GM23248 (cell line): ENCODE results near the gene ZMIZ1. TPM values are rescaled to one million over a fixed set of nuclear protein-coding genes. Genes with fewer than 3 reads are reported as not detected.
A peak's percentile ranks its signal among the peaks of the same experiment; 100 is the strongest.

Experiments used
- DNase-seq: peaks from one replicate; pipeline ENCODE4 v3.0.0-alpha.2; 2015
- H2AFZ ChIP-seq: fragments of 200-600 bp; sonication (generic); 2 replicates; pipeline ENCODE4 v1.6.1; 2016; ENCODE audit warnings: antibody characterized with exemption
- H3F3A ChIP-seq: fragments of 200-600 bp; sonication (generic); 2 replicates; pipeline ENCODE4 v1.6.1; 2016; ENCODE audit warnings: mild to moderate bottlenecking, antibody characterized with exemption, mixed run types; ENCODE audit not compliant: insufficient read depth
- H3K27ac ChIP-seq: fragments of 200-600 bp; sonication (generic); 2 replicates; pipeline ENCODE4 v1.5.1; 2016; ENCODE audit warnings: mild to moderate bottlenecking
- H3K27me3 ChIP-seq: fragments of 200-600 bp; sonication (generic); replicated peaks from 2 replicates; pipeline ENCODE4 v1.6.1; 2016; ENCODE audit warnings: mild to moderate bottlenecking; ENCODE audit not compliant: insufficient read depth
- H3K36me3 ChIP-seq: fragments of 200-600 bp; sonication (generic); 2 replicates; pipeline ENCODE4 v1.6.1; 2016; ENCODE audit warnings: low read depth, mild to moderate bottlenecking
- H3K4me1 ChIP-seq: fragments of 200-600 bp; sonication (generic); 2 replicates; pipeline ENCODE4 v1.6.1; 2016; ENCODE audit warnings: mild to moderate bottlenecking; ENCODE audit not compliant: insufficient read depth
- H3K4me2 ChIP-seq: fragments of 200-600 bp; sonication (generic); one replicate; pipeline ENCODE4 v1.6.1; 2016; ENCODE audit warnings: mild to moderate bottlenecking; ENCODE audit not compliant: unreplicated experiment
- H3K4me3 ChIP-seq: fragments of 200-600 bp; sonication (generic); 2 replicates; pipeline ENCODE4 v1.5.1; 2016; ENCODE audit warnings: mild to moderate bottlenecking
- H3K79me2 ChIP-seq: fragments of 200-600 bp; sonication (generic); 2 replicates; pipeline ENCODE4 v1.6.1; 2016; ENCODE audit warnings: mild to moderate bottlenecking; ENCODE audit not compliant: insufficient read depth
- H3K9ac ChIP-seq: fragments of 200-600 bp; sonication (generic); 2 replicates; pipeline ENCODE4 v1.6.1; 2016; ENCODE audit warnings: mild to moderate bottlenecking
- H3K9me2 ChIP-seq: fragments of 200-600 bp; sonication (generic); 2 replicates; pipeline ENCODE4 v1.6.1; 2016; ENCODE audit warnings: mixed run types, mild to moderate bottlenecking, moderate library complexity; ENCODE audit not compliant: insufficient read depth
- H3K9me3 ChIP-seq: fragments of 200-600 bp; sonication (generic); one replicate; pipeline ENCODE4 v1.6.1; 2017; ENCODE audit warnings: low read depth
- H4K20me1 ChIP-seq: fragments of 200-600 bp; sonication (generic); 2 replicates; pipeline ENCODE4 v1.6.0; 2016; ENCODE audit not compliant: insufficient read depth
- EZH2 ChIP-seq: fragments of 200-600 bp; sonication (generic); IDR thresholded peaks from 2 replicates; pipeline ENCODE4 v1.6.1; 2018; ENCODE audit warnings: antibody characterized with exemption, mild to moderate bottlenecking; ENCODE audit not compliant: insufficient read depth, poor library complexity, severe bottlenecking
- EZH2phosphoT487 ChIP-seq: fragments of 200-600 bp; sonication (generic); IDR thresholded peaks from 2 replicates; pipeline ENCODE4 v1.6.1; 2018; ENCODE audit warnings: antibody characterized with exemption, moderate library complexity, mild to moderate bottlenecking, low read depth; ENCODE audit not compliant: insufficient read depth
- WGBS, 2 experiments: methylation state at CpG; one replicate each; pipeline ENCODE4 v1.1.6; 2015 to 2017; ENCODE audit warnings: low lambda C conversion rate in 2 of 2, low coverage in 1 of 2; ENCODE audit errors: missing lambda C conversion rate in 2 of 2; 5-methylcytosine and 5-hydroxymethylcytosine counted together
- in situ Hi-C: fragments of 300-500 bp; cut with MboI; formaldehyde crosslinking; loops from 2 replicates; pipeline ENCODE4 v1.15.0; 2020
- polyA plus RNA-seq: library from polyadenylated mRNA; unstranded; fragments of >200 nt; fragmentation: Nextera tagmentation; extraction: Ambion mirVana; gene quantifications from 2 replicates; pipeline ENCODE4 v1.2.1, GENCODE V29; 2016
- total RNA-seq: library from RNA; depleted of rRNA; stranded (reverse); fragments of >200 nt; shearing (Covaris generic); gene quantifications from 2 replicates; pipeline ENCODE4 v1.2.3, GENCODE V29; 2014

ZMIZ1 gene
- total and polyA plus RNA-seq, 2 experiments from 2014 or later, result 21.9 to 28.4 TPM

DNA sequence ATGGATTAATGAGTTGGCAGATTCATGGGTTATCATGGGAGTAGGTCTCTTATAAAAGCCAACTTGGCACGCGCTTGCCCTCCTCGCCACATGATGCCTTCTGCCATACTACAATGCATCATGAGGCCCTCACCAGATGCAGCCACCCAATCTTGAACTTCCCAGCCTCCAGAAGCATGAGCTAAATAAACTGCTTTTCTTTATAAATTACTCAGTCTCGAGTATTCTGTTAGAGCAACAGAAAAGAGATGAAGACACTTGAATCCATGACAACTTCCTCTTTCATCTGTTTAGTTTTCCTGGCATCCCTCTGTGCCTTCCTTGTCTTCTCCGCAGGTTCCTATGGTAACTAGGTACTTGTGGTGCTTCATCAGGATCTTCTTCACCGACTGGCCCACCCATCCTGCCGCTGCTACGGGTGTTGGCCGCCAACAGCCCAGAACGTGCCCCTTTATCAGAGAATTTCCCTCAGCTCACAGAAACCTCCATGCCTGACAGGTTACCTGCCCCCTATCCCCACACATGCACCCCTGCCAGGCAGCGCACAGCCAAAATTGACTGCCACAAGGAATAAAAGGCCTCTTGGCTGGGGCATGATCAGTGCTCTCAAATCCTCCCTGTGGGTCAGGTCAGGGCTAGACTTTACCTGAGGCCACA lies 250.5 kb downstream of the ZMIZ1 start:
- 86 to 90% methylated on average over 11 of the region's 11 CpGs for WGBS, 2 experiments
- Histone ChIP-seq H3K9me2 (no peaks in the 10 kb centered on the region), H3K79me2 (no peaks in the 10 kb centered on the region), H4K20me1 (no peaks in the 10 kb centered on the region), H3K9me3 (no peaks in the 10 kb centered on the region), H3F3A (peaks cover 93% of the 10 kb centered on the region), H3K4me1 (peaks cover 66% of the 10 kb centered on the region), H3K27ac (peak overlapping the region; percentile 93), H3K4me3 (no peak overlapping the region), H3K4me2 (no peak overlapping the region), H3K36me3 (peaks cover 12% of the 10 kb centered on the region; the same call in 1 of the 2 replicates), H2AFZ (no peak overlapping the region), H3K9ac (no peak overlapping the region), H3K27me3 (no peaks in the 10 kb centered on the region)
- in situ Hi-C loops, result no loop called here
- no peak for TF ChIP-seq EZH2phosphoT487
- no peak for TF ChIP-seq EZH2
- no peak for DNase-seq

DNA sequence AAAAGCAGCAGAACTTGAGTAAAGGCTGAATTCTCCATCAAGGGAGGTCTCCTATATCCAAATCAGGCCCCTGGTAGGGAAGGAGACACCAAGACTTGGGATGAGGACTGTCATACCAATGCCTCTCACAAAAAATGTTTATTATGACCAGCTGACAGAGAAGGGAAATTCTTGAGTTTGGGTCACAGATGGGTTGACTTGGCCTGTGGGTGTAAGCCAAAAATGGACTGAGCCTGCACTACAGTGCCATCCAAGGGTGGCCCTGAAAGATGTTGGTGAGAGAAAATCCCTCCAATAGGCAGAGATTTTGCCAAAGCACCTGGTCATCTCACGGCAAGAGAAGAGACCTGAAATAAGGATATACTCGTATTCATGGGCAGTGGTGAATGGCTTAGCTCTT lies 251.6 kb downstream of the ZMIZ1 start:
- TF ChIP-seq EZH2phosphoT487, result no peak
- TF ChIP-seq EZH2, result no peak
- no peaks in the 10 kb centered on the region for H3K9me3 ChIP-seq
- H3K9me2 ChIP-seq, result no peaks in the 10 kb centered on the region
- DNase-seq, result no peak
- no peaks in the 10 kb centered on the region for H3K27me3 ChIP-seq
- in situ Hi-C loops, result no loop called here
- H3K4me2 ChIP-seq, result peak overlapping the region; percentile 40
- H3K79me2 ChIP-seq, result no peaks in the 10 kb centered on the region
- WGBS, 2 experiments, result 98 to 100% methylated on average over 2 of the region's 2 CpGs
- peak overlapping the region; percentile 93 for H3K27ac ChIP-seq
- peaks cover 82% of the 10 kb centered on the region for H3F3A ChIP-seq
- H3K9ac ChIP-seq, result peak overlapping the region; percentile 60
- H3K4me3 ChIP-seq, result no peak overlapping the region
- H3K36me3 ChIP-seq, result peaks cover 9% of the 10 kb centered on the region; the same call in 1 of the 2 replicates
- H4K20me1 ChIP-seq, result no peaks in the 10 kb centered on the region
- H2AFZ ChIP-seq, result no peak overlapping the region
- peaks cover 66% of the 10 kb centered on the region for H3K4me1 ChIP-seq

DNA sequence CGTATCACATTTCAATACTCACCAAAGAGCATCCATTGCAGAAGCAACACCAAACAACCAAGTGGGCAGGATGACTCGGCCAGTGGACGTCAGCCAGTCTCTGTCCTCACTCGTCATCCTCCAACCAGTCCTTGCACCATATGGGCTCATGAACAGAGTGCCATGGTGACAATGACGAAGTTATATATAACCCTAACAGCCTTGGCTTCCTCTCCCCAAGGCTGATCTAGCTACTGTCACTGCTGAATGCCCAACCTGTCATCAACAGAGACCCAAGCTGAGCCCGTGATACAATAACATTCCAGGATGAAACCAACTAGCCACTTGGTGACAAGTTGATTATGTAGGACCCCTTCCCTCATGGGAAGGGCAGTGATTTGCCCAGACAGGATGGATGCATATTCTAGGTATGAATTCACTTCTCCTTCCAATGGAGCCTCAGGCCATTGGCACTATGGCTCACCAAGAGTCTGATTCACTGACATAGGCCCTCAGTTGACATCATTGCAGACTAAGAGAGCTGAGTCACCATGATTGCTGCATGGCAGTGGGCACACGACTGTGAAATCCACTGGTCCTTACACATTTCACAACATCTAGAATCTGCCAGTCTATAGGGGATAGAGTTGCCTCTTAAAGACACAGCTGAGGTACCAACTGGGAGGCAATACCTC lies 252.2 kb downstream of the ZMIZ1 start:
- peak overlapping the region; percentile 93 for H3K27ac ChIP-seq

DNA sequence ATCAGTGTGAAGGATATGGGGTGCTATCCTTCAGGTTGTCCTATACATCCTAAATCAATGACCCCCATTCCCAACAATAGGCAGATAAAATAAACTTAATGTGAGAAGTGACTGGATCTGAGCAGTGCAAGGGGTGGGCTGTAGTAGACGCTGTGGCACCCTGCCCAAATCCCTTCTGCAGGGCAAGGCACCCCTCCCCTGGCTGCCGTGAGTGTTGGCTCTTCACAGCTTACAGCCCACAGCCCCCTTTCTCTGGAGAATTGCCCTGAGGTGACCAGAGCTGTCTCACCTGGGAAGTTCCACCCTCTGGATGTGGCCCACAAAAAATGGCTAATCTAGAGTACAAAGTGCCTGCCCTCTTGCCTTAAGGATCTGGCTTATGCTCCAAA lies 252.7 kb downstream of the ZMIZ1 start:
- no peak for TF ChIP-seq EZH2phosphoT487
- TF ChIP-seq EZH2, result no peak
- H2AFZ ChIP-seq, result no peak overlapping the region
- H3K4me1 ChIP-seq, result peaks cover 64% of the 10 kb centered on the region
- peaks cover 70% of the 10 kb centered on the region for H3F3A ChIP-seq
- no peaks in the 10 kb centered on the region for H3K9me3 ChIP-seq
- H3K36me3 ChIP-seq, result no peaks in the 10 kb centered on the region
- no peaks in the 10 kb centered on the region for H3K79me2 ChIP-seq
- H3K27ac ChIP-seq, result peak overlapping the region; percentile 93
- no peaks in the 10 kb centered on the region for H3K27me3 ChIP-seq
- WGBS, 2 experiments, result 59 to 73% methylated on average over 2 of the region's 2 CpGs
- in situ Hi-C loops, result no loop called here
- peak overlapping the region; percentile 14 for H3K4me2 ChIP-seq
- no peak for DNase-seq
- 0 out of 2 replicates have a peak overlapping the region, but pooled peaks have one; percentile 3 for H3K9ac ChIP-seq
- H3K9me2 ChIP-seq, result no peaks in the 10 kb centered on the region
- H4K20me1 ChIP-seq, result no peaks in the 10 kb centered on the region
- H3K4me3 ChIP-seq, result no peak overlapping the region

More for the DNA sequence above, 252.2 kb downstream of the ZMIZ1 start:
- Histone ChIP-seq H2AFZ (no peak overlapping the region), H3F3A (peaks cover 76% of the 10 kb centered on the region), H3K9me2 (no peaks in the 10 kb centered on the region), H3K36me3 (peaks cover 4% of the 10 kb centered on the region; the same call in 1 of the 2 replicates), H3K9ac (peak overlapping the region; percentile 60), H3K4me3 (no peak overlapping the region), H3K4me1 (peaks cover 66% of the 10 kb centered on the region), H3K9me3 (no peaks in the 10 kb centered on the region), H4K20me1 (no peaks in the 10 kb centered on the region), H3K79me2 (no peaks in the 10 kb centered on the region), H3K27me3 (no peaks in the 10 kb centered on the region), H3K4me2 (peak overlapping the region; percentile 40)
- WGBS, 2 experiments, result 12 to 14% methylated on average over 7 of the region's 7 CpGs
- DNase-seq, result peak; percentile 100
- TF ChIP-seq EZH2, result no peak
- TF ChIP-seq EZH2phosphoT487, result 0 out of 2 replicates have a peak, but pooled peaks have one; percentile 58
- in situ Hi-C loops, result no loop called here
